NB4 (cell line): ENCODE results near the gene UST.

Experiments used
- MAX ChIP-seq: IDR thresholded peaks from 2 replicates; pipeline ENCODE4 v1.6.1; 2011; ENCODE audit warnings: low read depth, low read length
- TF ChIP-seq, protein P1 (sequence below): IDR thresholded peaks from one replicate; pipeline ENCODE4 v1.5.1; 2012; ENCODE audit warnings: low read depth, low read length

GRCh38 chr6:148762231-148762630 lies 15.4 kb downstream of the UST start:
- TF ChIP-seq, protein P1, sequence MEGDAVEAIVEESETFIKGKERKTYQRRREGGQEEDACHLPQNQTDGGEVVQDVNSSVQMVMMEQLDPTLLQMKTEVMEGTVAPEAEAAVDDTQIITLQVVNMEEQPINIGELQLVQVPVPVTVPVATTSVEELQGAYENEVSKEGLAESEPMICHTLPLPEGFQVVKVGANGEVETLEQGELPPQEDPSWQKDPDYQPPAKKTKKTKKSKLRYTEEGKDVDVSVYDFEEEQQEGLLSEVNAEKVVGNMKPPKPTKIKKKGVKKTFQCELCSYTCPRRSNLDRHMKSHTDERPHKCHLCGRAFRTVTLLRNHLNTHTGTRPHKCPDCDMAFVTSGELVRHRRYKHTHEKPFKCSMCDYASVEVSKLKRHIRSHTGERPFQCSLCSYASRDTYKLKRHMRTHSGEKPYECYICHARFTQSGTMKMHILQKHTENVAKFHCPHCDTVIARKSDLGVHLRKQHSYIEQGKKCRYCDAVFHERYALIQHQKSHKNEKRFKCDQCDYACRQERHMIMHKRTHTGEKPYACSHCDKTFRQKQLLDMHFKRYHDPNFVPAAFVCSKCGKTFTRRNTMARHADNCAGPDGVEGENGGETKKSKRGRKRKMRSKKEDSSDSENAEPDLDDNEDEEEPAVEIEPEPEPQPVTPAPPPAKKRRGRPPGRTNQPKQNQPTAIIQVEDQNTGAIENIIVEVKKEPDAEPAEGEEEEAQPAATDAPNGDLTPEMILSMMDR, result no peak
- TF ChIP-seq MAX, result no peak
